Neural cell (in vitro differentiated cells): ENCODE results near the gene VANGL1. TPM values are rescaled to one million over a fixed set of nuclear protein-coding genes. Genes with fewer than 3 reads are reported as not detected.

Experiments
- H2AFZ ChIP-seq: fragments of 200-600, 300-800 bp; sonication (generic), shearing (Covaris generic); 2 replicates; pipeline ENCODE4 v1.6.0; 2014; ENCODE audit warnings: low read depth, mild to moderate bottlenecking, antibody characterized with exemption, low read length, moderate library complexity
- H3F3A ChIP-seq: fragments of 200-600 bp; shearing (Covaris generic); 2 replicates; pipeline ENCODE4 v1.6.1; 2016; ENCODE audit warnings: mild to moderate bottlenecking, moderate library complexity, mixed read lengths, antibody characterized with exemption, low read length; ENCODE audit not compliant: insufficient read depth, poor library complexity, severe bottlenecking
- H3K27ac ChIP-seq: fragments of 200-600, 300-800 bp; sonication (generic), shearing (Covaris generic); 2 replicates; pipeline ENCODE4 v1.5.1; 2014; ENCODE audit warnings: mild to moderate bottlenecking, low read length, moderate library complexity
- H3K27me3 ChIP-seq: fragments of 300-800, 200-600 bp; sonication (generic), shearing (Covaris generic); 2 replicates; pipeline ENCODE4 v1.6.0; 2014; ENCODE audit warnings: mild to moderate bottlenecking, low read depth, low read length, moderate library complexity; ENCODE audit not compliant: insufficient read depth
- H3K36me3 ChIP-seq: fragments of 300-800, 200-600 bp; sonication (generic), shearing (Covaris generic); 2 replicates; pipeline ENCODE4 v1.5.1; 2014; ENCODE audit warnings: mild to moderate bottlenecking, antibody characterized with exemption, low read length, moderate library complexity; ENCODE audit not compliant: insufficient read depth
- H3K4me2 ChIP-seq: fragments of 300-800, 200-600 bp; sonication (generic), shearing (Covaris generic); 2 replicates; pipeline ENCODE4 v1.6.0; 2014; ENCODE audit warnings: mild to moderate bottlenecking, low read length
- H3K4me3 ChIP-seq: fragments of 300-800, 200-600 bp; sonication (generic), shearing (Covaris generic); 2 replicates; pipeline ENCODE4 v1.5.1; 2014; ENCODE audit warnings: mild to moderate bottlenecking, low read length, moderate library complexity
- H3K79me2 ChIP-seq: fragments of 200-600 bp; shearing (Covaris generic); replicated peaks from 2 replicates; pipeline ENCODE4 v1.6.0; 2014; ENCODE audit warnings: mild to moderate bottlenecking, low read length, moderate library complexity; ENCODE audit not compliant: insufficient read depth
- H3K9ac ChIP-seq: fragments of 300-800, 200-600 bp; sonication (generic), shearing (Covaris generic); 2 replicates; pipeline ENCODE4 v1.6.1; 2016; ENCODE audit warnings: mild to moderate bottlenecking, low read length, mixed read lengths
- H3K9me2 ChIP-seq: fragments of 200-600 bp; shearing (Covaris generic); 2 replicates; pipeline ENCODE4 v1.6.1; 2016; ENCODE audit warnings: mild to moderate bottlenecking, low read length, mixed read lengths; ENCODE audit not compliant: insufficient read depth
- H3K9me3 ChIP-seq: fragments of 200-600, 300-800 bp; sonication (generic), shearing (Covaris generic); 2 replicates; pipeline ENCODE4 v1.6.1; 2016; ENCODE audit warnings: mild to moderate bottlenecking, mixed run types, low read length, moderate library complexity, mixed read lengths
- H4K20me1 ChIP-seq: fragments of 200-600 bp; shearing (Covaris generic); 2 replicates; pipeline ENCODE4 v1.6.1; 2016; ENCODE audit warnings: mild to moderate bottlenecking, mixed run types; ENCODE audit not compliant: insufficient read depth
- EP300 ChIP-seq: fragments of 450-650 bp; conservative IDR thresholded peaks from 2 replicates; pipeline ENCODE4 v1.6.1; 2014; ENCODE audit warnings: antibody characterized with exemption, mild to moderate bottlenecking, moderate library complexity; ENCODE audit not compliant: poor library complexity, severe bottlenecking
- EZH2 ChIP-seq: fragments of 200-600, 300-800 bp; shearing (Covaris generic), sonication (generic); IDR thresholded peaks from 2 replicates; pipeline ENCODE4 v1.6.1; 2014; ENCODE audit warnings: antibody characterized with exemption, low read length, borderline replicate concordance, mild to moderate bottlenecking; ENCODE audit not compliant: insufficient read depth, poor library complexity, severe bottlenecking
- MXI1 ChIP-seq: fragments of 450-650 bp; conservative IDR thresholded peaks from 2 replicates; pipeline ENCODE4 v1.6.1; 2014; ENCODE audit warnings: antibody characterized with exemption, mild to moderate bottlenecking; ENCODE audit not compliant: poor library complexity, severe bottlenecking
- POLR2AphosphoS5 ChIP-seq: IDR thresholded peaks from 2 replicates; pipeline ENCODE4 v1.6.1; 2012
- RAD21 ChIP-seq: fragments of 450-650 bp; conservative IDR thresholded peaks from 2 replicates; pipeline ENCODE4 v1.6.1; 2014; ENCODE audit warnings: antibody characterized with exemption, mild to moderate bottlenecking, moderate library complexity
- SMC3 ChIP-seq: fragments of 450-650 bp; conservative IDR thresholded peaks from 2 replicates; pipeline ENCODE4 v1.6.1; 2014; ENCODE audit warnings: antibody characterized with exemption, mild to moderate bottlenecking, moderate library complexity; ENCODE audit not compliant: poor library complexity
- TAF1 ChIP-seq: IDR thresholded peaks from 2 replicates; pipeline ENCODE4 v1.6.1; 2012; ENCODE audit warnings: low read depth
- polyA plus RNA-seq: library from polyadenylated mRNA; depleted of rRNA; stranded (reverse); fragments of >200 nt; gene quantifications from 2 replicates; pipeline ENCODE4 v1.2.3, GENCODE V29; 2014
- TF ChIP-seq, protein P1 (sequence below): IDR thresholded peaks from 2 replicates; pipeline ENCODE4 v1.6.1; 2012; ENCODE audit warnings: borderline replicate concordance
- TF ChIP-seq, protein P2 (sequence below): fragments of 450-650 bp; IDR thresholded peaks from 2 replicates; pipeline ENCODE4 v1.5.1; 2014; ENCODE audit warnings: antibody characterized with exemption, mild to moderate bottlenecking, moderate library complexity; ENCODE audit not compliant: poor library complexity, severe bottlenecking

Gene VANGL1
- polyA plus RNA-seq, 1 donor from 2014 or later: 0.53 TPM

DNA sequence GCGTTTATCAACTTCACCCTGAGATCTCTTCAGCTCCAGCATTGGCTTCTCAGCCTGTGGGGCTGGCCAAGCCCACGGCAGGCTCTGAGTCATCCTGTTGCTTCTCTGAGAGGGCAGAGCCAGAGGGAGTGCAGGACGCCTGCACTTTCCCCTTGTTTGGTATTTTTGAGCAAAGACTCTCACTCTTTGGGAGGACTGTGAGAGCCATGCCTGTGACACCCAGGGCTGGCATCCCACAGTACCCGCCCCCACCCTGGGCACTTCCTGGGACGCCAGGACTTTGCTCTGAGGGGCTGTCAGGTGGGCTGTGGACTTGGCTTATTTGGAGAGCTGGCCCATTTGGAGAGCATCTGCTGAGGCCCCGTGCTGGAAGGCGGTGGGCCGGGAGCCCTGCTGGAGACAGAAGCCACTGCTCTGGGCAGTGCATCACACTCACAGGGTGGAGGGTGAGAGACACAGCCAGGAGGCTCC lies 37.4 kb downstream of the VANGL1 start:
- no peak overlapping the region for H2AFZ ChIP-seq
- H4K20me1 ChIP-seq: no peaks in the 10 kb centered on the region
- no peak overlapping the region for H3K9ac ChIP-seq
- no peaks in the 10 kb centered on the region for H3K9me3 ChIP-seq
- no peak overlapping the region for H3K4me3 ChIP-seq
- H3K9me2 ChIP-seq: no peaks in the 10 kb centered on the region
- no peak overlapping the region for H3K27ac ChIP-seq
- no peak overlapping the region for H3K4me2 ChIP-seq
- H3K79me2 ChIP-seq: no peaks in the 10 kb centered on the region
- no peaks in the 10 kb centered on the region for H3K36me3 ChIP-seq
- no peaks in the 10 kb centered on the region for H3F3A ChIP-seq
- TF ChIP-seq EP300: no peak
- no peak for TF ChIP-seq RAD21
- TF ChIP-seq, protein P1, sequence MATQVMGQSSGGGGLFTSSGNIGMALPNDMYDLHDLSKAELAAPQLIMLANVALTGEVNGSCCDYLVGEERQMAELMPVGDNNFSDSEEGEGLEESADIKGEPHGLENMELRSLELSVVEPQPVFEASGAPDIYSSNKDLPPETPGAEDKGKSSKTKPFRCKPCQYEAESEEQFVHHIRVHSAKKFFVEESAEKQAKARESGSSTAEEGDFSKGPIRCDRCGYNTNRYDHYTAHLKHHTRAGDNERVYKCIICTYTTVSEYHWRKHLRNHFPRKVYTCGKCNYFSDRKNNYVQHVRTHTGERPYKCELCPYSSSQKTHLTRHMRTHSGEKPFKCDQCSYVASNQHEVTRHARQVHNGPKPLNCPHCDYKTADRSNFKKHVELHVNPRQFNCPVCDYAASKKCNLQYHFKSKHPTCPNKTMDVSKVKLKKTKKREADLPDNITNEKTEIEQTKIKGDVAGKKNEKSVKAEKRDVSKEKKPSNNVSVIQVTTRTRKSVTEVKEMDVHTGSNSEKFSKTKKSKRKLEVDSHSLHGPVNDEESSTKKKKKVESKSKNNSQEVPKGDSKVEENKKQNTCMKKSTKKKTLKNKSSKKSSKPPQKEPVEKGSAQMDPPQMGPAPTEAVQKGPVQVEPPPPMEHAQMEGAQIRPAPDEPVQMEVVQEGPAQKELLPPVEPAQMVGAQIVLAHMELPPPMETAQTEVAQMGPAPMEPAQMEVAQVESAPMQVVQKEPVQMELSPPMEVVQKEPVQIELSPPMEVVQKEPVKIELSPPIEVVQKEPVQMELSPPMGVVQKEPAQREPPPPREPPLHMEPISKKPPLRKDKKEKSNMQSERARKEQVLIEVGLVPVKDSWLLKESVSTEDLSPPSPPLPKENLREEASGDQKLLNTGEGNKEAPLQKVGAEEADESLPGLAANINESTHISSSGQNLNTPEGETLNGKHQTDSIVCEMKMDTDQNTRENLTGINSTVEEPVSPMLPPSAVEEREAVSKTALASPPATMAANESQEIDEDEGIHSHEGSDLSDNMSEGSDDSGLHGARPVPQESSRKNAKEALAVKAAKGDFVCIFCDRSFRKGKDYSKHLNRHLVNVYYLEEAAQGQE: no peak
- TF ChIP-seq SMC3: no peak
- no peak for TF ChIP-seq POLR2AphosphoS5
- TF ChIP-seq, protein P2, sequence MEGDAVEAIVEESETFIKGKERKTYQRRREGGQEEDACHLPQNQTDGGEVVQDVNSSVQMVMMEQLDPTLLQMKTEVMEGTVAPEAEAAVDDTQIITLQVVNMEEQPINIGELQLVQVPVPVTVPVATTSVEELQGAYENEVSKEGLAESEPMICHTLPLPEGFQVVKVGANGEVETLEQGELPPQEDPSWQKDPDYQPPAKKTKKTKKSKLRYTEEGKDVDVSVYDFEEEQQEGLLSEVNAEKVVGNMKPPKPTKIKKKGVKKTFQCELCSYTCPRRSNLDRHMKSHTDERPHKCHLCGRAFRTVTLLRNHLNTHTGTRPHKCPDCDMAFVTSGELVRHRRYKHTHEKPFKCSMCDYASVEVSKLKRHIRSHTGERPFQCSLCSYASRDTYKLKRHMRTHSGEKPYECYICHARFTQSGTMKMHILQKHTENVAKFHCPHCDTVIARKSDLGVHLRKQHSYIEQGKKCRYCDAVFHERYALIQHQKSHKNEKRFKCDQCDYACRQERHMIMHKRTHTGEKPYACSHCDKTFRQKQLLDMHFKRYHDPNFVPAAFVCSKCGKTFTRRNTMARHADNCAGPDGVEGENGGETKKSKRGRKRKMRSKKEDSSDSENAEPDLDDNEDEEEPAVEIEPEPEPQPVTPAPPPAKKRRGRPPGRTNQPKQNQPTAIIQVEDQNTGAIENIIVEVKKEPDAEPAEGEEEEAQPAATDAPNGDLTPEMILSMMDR: no peak
- TF ChIP-seq MXI1: no peak
- no peak for TF ChIP-seq EZH2
- TF ChIP-seq TAF1: no peak
- H3K27me3 ChIP-seq: no peaks in the 10 kb centered on the region

DNA sequence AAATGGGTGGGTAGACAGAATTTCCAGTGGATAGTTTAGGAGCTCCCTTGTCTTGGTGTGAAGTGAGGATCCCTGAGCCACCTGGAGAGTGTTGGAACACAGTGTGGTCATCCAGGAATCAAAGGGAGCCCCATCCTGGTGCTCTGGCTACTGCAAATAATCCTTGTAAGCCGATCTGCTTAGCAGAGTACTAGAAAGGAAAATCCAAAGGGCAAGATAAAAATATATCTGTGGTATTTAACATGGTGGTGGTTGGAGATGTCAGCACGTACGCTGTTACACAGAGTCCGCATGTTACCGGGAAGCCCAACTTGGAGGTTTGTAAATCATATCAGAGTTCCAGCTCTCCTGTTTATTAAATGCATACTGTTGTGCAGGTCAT lies 39.0 kb downstream of the VANGL1 start:
- Histone ChIP-seq H3K27ac (no peak overlapping the region), H3K27me3 (no peaks in the 10 kb centered on the region), H3K9me3 (no peaks in the 10 kb centered on the region), H3K9ac (no peak overlapping the region), H3K36me3 (no peaks in the 10 kb centered on the region), H3F3A (no peaks in the 10 kb centered on the region), H3K4me2 (no peak overlapping the region), H2AFZ (no peak overlapping the region), H3K9me2 (no peaks in the 10 kb centered on the region), H3K79me2 (no peaks in the 10 kb centered on the region), H3K4me3 (no peak overlapping the region), H4K20me1 (no peaks in the 10 kb centered on the region)
- TF ChIP-seq SMC3 (no peak), TAF1 (no peak), EP300 (no peak)

DNA sequence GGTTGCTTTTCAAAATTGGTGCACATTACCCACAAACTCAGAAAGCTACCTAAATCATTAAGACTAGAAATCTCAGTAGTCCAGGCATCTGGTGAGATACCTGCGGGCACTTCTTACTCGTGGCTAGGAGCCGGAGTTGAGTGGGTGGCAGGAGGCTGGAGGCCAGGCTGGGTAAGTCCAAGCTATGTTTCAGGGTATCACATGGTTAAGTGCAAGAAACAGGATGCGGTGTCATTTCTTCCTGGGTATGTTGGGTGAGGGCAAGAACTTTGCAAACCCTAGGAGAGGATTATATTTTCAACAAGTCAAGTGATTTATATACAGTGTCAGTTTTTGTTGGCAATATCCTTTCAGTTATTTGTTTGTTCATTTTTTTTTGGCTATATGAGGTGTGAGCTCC lies 41.0 kb downstream of the VANGL1 start:
- Histone ChIP-seq H3K9ac (no peak overlapping the region), H3K9me3 (no peaks in the 10 kb centered on the region), H3F3A (no peaks in the 10 kb centered on the region), H3K4me3 (no peak overlapping the region), H3K36me3 (no peaks in the 10 kb centered on the region), H3K9me2 (no peaks in the 10 kb centered on the region), H3K27ac (no peak overlapping the region), H2AFZ (no peak overlapping the region), H3K4me2 (no peak overlapping the region), H3K79me2 (no peaks in the 10 kb centered on the region), H3K27me3 (no peaks in the 10 kb centered on the region), H4K20me1 (no peaks in the 10 kb centered on the region)
- TF ChIP-seq POLR2AphosphoS5 (no peak), RAD21 (no peak), MXI1 (no peak), SMC3 (no peak), TAF1 (no peak), EP300 (no peak), EZH2 (no peak)
- TF ChIP-seq, protein P1: no peak
- TF ChIP-seq, protein P2: no peak
